HUES6 (cell line): ENCODE measurements around the gene FOXP1.
"Not testable (repeated sequence)": the region's sequence is repeated elsewhere in the genome, so short reads cannot be mapped to it uniquely, and the experiment has no call there.

Experiments
- H3K27ac ChIP-seq: 2 replicates; pipeline ENCODE4 v1.7.0; 2013; ENCODE audit warnings: low read depth, mild to moderate bottlenecking, low read length, inconsistent platforms
- H3K27me3 ChIP-seq: 2 replicates; pipeline ENCODE4 v1.6.1; 2013; ENCODE audit warnings: low read length; ENCODE audit not compliant: control insufficient read depth, insufficient read depth
- H3K36me3 ChIP-seq: 2 replicates; pipeline ENCODE4 v1.6.1; 2013; ENCODE audit warnings: low read length; ENCODE audit not compliant: control insufficient read depth, insufficient read depth
- H3K4me1 ChIP-seq: 2 replicates; pipeline ENCODE4 v1.6.1; 2013; ENCODE audit warnings: low read length; ENCODE audit not compliant: control insufficient read depth, insufficient read depth
- H3K4me3 ChIP-seq: 2 replicates; pipeline ENCODE4 v1.5.1; 2013; ENCODE audit warnings: low read depth, low read length
- H3K9ac ChIP-seq: one replicate; pipeline ENCODE4 v1.6.1; 2013; ENCODE audit warnings: mild to moderate bottlenecking, low read length
- H3K9me3 ChIP-seq: 2 replicates; pipeline ENCODE4 v1.6.1; 2013; ENCODE audit warnings: low read depth, low read length; ENCODE audit not compliant: control insufficient read depth, insufficient read depth

The FOXP1 gene

GRCh38 chr3:70989174-70989573 is 594.4 kb downstream of the FOXP1 start:
- peaks cover 8% of the 10 kb centered on the region; the same call in 1 of the 2 replicates for H3K36me3 ChIP-seq
- H3K9ac ChIP-seq, result no peak overlapping the region
- no peaks in the 10 kb centered on the region for H3K9me3 ChIP-seq
- no peaks in the 10 kb centered on the region for H3K27me3 ChIP-seq
- H3K27ac ChIP-seq, result no peak overlapping the region
- no peak overlapping the region for H3K4me3 ChIP-seq
- H3K4me1 ChIP-seq, result peaks cover 3% of the 10 kb centered on the region; the same call in 1 of the 2 replicates

DNA sequence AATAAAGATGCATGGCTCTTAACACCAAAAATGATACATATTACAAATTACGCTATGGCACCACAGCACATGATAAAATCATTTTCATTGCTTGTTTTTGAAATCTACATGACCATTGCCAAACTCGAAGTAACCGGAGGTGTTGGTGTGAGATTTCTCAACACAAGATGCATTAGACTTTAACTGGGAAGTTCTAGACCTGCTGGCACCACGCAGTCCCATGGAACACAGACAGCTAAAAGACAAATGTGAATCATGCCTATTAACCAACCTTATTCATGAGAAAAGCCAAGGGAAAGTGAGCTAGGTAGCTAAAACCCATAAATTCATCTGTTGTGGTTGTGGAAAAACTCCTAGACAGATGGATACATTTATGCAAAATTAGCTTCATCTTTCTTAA is 595.4 kb downstream of the FOXP1 start:
- no peak overlapping the region for H3K27ac ChIP-seq
- peaks cover 8% of the 10 kb centered on the region; the same call in 1 of the 2 replicates for H3K36me3 ChIP-seq
- H3K9me3 ChIP-seq, result no peaks in the 10 kb centered on the region
- H3K4me1 ChIP-seq, result peaks cover 12% of the 10 kb centered on the region
- H3K4me3 ChIP-seq, result no peak overlapping the region
- no peaks in the 10 kb centered on the region for H3K27me3 ChIP-seq
- no peak overlapping the region for H3K9ac ChIP-seq

- Histone ChIP-seq H3K4me1 (peaks cover 26% of the 10 kb centered on the region), H3K27me3 (no peaks in the 10 kb centered on the region), H3K4me3 (no peak overlapping the region), H3K36me3 (peaks cover 8% of the 10 kb centered on the region; the same call in 1 of the 2 replicates), H3K9ac (no peak overlapping the region), H3K27ac (no peak overlapping the region), H3K9me3 (no peaks in the 10 kb centered on the region)
Observed at GRCh38 chr3:70985572-70985971, 598.0 kb downstream of the FOXP1 start.

DNA sequence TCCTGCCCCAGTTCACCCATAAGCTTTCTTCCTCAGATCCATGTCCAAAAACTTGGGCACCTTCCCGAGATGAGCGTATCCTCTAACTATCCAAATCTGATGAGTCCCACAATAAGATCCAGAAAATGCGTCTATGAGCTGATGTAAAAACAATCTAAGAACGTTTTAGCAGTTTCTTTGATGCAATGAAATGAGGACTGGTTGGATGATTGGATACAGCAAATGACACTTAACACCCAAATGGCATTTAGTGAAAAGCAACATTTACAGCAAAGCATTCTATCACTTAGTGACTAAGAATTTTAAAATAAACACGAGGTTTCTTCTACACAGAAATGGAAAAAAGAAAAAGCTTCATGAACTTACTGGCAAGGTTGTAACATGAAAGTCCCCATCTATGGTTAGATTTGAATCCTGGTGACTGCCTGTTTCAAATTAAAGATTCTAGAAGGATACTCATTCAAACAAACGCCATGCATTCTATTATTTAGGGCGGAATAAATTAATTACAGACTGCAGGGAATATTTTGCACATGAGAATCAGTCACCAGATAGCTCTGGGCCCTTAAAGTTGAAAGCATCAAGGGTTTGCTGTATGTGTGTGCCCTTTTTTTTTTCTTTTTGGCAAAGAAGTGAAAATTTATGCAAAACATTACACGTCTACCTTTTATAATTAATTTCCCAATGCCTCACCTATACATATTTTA is 598.6 kb downstream of the FOXP1 start:
- Histone ChIP-seq H3K27ac (no peak overlapping the region), H3K9me3 (no peaks in the 10 kb centered on the region), H3K4me1 (peaks cover 26% of the 10 kb centered on the region), H3K9ac (no peak overlapping the region), H3K4me3 (no peak overlapping the region), H3K27me3 (no peaks in the 10 kb centered on the region), H3K36me3 (peaks cover 8% of the 10 kb centered on the region; the same call in 1 of the 2 replicates)

DNA sequence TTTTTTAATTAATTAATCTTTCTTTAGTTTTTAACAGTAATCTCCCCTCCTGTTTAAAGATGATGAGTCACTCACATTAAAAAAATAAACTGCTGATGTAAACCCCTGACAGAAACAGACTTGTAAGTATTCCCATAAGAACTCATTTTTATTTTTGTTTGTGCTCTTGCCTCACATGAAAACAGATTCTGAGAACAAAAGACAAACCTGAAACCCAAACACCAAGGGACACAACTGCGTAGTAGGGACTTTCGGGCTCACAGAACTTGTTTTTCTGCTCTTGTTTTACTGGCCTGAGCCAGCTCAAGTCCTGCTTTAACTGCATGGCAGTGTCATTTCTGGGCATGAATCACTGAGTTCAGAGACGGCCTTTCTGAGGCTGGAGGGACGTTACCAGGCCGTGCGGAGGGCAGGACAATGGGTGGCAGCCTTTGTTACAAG is 600.8 kb downstream of the FOXP1 start:
- no peaks in the 10 kb centered on the region for H3K9me3 ChIP-seq
- peaks cover 8% of the 10 kb centered on the region for H3K36me3 ChIP-seq
- H3K4me3 ChIP-seq, result no peak overlapping the region
- no peak overlapping the region for H3K9ac ChIP-seq
- no peaks in the 10 kb centered on the region for H3K27me3 ChIP-seq
- H3K4me1 ChIP-seq, result peaks cover 26% of the 10 kb centered on the region
- H3K27ac ChIP-seq, result peak overlapping the region; percentile 17; the same call in 1 of the 2 replicates

DNA sequence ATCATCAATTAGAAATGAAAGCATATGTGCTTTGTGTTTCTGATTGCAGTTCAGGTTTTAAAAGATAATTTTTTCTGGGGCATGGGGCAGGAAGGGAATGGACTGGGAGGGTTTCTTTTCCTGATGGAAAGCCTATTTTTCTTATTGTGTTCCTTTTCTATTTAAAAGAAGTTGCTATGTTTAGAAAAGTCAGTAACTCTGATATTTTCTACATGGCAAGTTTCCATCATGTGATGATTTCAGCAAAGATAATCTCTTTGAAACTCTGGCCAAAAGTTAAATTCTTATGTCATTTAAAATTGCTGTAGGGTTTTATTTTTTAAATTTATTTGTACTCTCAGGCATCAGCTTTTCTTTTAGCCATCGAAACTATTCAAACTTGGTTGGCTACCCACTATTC is 601.2 kb downstream of the FOXP1 start:
- Histone ChIP-seq H3K9me3 (no peaks in the 10 kb centered on the region), H3K36me3 (peaks cover 9% of the 10 kb centered on the region), H3K9ac (no peak overlapping the region), H3K4me1 (peaks cover 26% of the 10 kb centered on the region), H3K27ac (no peak overlapping the region), H3K4me3 (no peak overlapping the region), H3K27me3 (no peaks in the 10 kb centered on the region)

- H3K27me3 ChIP-seq, result no peaks in the 10 kb centered on the region
- H3K4me3 ChIP-seq, result no peak overlapping the region
- no peak overlapping the region for H3K27ac ChIP-seq
- no peaks in the 10 kb centered on the region for H3K9me3 ChIP-seq
- peaks cover 26% of the 10 kb centered on the region for H3K4me1 ChIP-seq
- H3K9ac ChIP-seq, result no peak overlapping the region
- H3K36me3 ChIP-seq, result peaks cover 14% of the 10 kb centered on the region
Observed at GRCh38 chr3:70981231-70981880, 602.2 kb downstream of the FOXP1 start.

GRCh38 chr3:70980646-70981170 is 602.8 kb downstream of the FOXP1 start:
- H3K27ac ChIP-seq, result no peak overlapping the region
- no peak overlapping the region for H3K4me3 ChIP-seq
- H3K9me3 ChIP-seq, result no peaks in the 10 kb centered on the region
- H3K27me3 ChIP-seq, result no peaks in the 10 kb centered on the region
- H3K9ac ChIP-seq, result no peak overlapping the region
- H3K4me1 ChIP-seq, result peaks cover 26% of the 10 kb centered on the region
- H3K36me3 ChIP-seq, result peaks cover 18% of the 10 kb centered on the region

DNA sequence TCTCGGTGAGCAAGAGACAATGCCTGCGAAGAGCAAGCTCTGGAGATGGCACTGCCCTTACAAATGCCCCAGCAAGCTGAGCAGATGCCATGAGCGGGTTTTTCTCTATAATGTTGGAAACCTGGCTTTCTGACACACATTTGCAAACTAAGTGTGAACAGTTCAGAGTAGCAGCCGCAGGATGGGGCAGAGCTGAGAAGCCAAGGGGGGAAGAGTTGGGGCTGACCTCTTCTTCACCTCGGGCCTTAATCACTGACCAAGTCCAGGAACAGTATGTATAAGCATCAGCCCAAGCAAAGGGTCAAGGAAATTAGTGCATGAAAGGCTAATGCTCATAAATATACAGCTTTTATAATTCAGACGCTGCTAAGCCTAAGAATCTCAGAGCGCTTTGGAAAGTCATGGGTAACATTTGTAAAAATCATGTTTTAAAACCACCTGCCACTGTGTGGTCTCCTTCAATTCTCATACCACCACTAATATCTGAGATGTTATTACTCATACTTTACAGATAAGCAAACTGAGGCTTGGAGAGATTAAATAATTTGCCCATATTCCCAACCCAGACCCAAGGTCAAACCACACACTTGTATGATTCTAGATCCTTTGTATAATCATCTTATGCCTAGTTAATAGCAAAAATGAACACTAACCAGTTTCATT is 603.4 kb downstream of the FOXP1 start:
- Histone ChIP-seq H3K27me3 (no peaks in the 10 kb centered on the region), H3K36me3 (peaks cover 18% of the 10 kb centered on the region), H3K4me1 (peaks cover 26% of the 10 kb centered on the region), H3K4me3 (no peak overlapping the region), H3K27ac (no peak overlapping the region), H3K9me3 (no peaks in the 10 kb centered on the region), H3K9ac (no peak overlapping the region)

GRCh38 chr3:70977712-70978111 is 605.8 kb downstream of the FOXP1 start:
- Histone ChIP-seq H3K27ac (no peak overlapping the region), H3K27me3 (no peaks in the 10 kb centered on the region), H3K36me3 (peaks cover 18% of the 10 kb centered on the region), H3K4me1 (peaks cover 9% of the 10 kb centered on the region), H3K9me3 (no peaks in the 10 kb centered on the region), H3K4me3 (no peak overlapping the region), H3K9ac (no peak overlapping the region)

- not testable (repeated sequence) for H3K4me3 ChIP-seq, H3K9ac ChIP-seq, H3K27me3 ChIP-seq, H3K9me3 ChIP-seq, H3K27ac ChIP-seq
- H3K36me3 ChIP-seq, result peaks cover 23% of the 10 kb centered on the region
- H3K4me1 ChIP-seq, result peaks cover 14% of the 10 kb centered on the region
Observed at GRCh38 chr3:70975981-70976380, 607.5 kb downstream of the FOXP1 start.
